HCT116 (cell line): ENCODE data around the gene LIPK.

Source experiments
- CTCF ChIP-seq, 3 experiments: fragments of 200-600 bp in 1 of 3; sonication (generic) in 1 of 3; IDR thresholded peaks in 2 of 3; conservative IDR thresholded peaks in 1 of 3; 2 replicates each; pipeline ENCODE4 v1.5.1; 2012 to 2017; ENCODE audit warnings: low read depth in 2 of 3, low read length in 2 of 3, antibody characterized with exemption in 1 of 3, borderline replicate concordance in 1 of 3, control low read depth in 1 of 3, mild to moderate bottlenecking in 1 of 3, mixed read lengths in 1 of 3, mixed run types in 1 of 3, moderate library complexity in 1 of 3; ENCODE audit not compliant: insufficient read depth in 1 of 3
- EZH2 ChIP-seq: fragments of 200-600 bp; sonication (generic); IDR thresholded peaks from 2 replicates; pipeline ENCODE4 v1.6.1; 2017; ENCODE audit warnings: antibody characterized with exemption, mixed run types
- POLR2A ChIP-seq: IDR thresholded peaks from 2 replicates; pipeline ENCODE4 v1.7.0; 2011; ENCODE audit warnings: borderline replicate concordance; ENCODE audit not compliant: insufficient read depth, insufficient read length; ENCODE audit errors: extremely low read depth
- POLR2AphosphoS5 ChIP-seq: IDR thresholded peaks from 2 replicates; pipeline ENCODE4 v1.6.1; 2011; ENCODE audit warnings: mild to moderate bottlenecking, low read depth, low read length, moderate library complexity
- REST ChIP-seq: IDR thresholded peaks from 2 replicates; pipeline ENCODE4 v1.6.1; 2012; ENCODE audit warnings: low read depth
- TCF7L2 ChIP-seq: IDR thresholded peaks from 2 replicates; pipeline ENCODE4 v1.7.0; 2011; ENCODE audit warnings: borderline replicate concordance, inconsistent platforms; ENCODE audit not compliant: insufficient read depth, insufficient read length; ENCODE audit errors: extremely low read depth
- ZFX ChIP-seq: fragments of 450-650 bp; IDR thresholded peaks from 2 replicates; pipeline ENCODE4 v1.6.1; 2017

- TF ChIP-seq EZH2 (no peak), POLR2AphosphoS5 (no peak), POLR2A (no peak), CTCF (IDR thresholded peaks at IDR 0.05 in 2 of 3, conservative IDR thresholded peaks at IDR 0.05 in 1 of 3; ENCODE audit: borderline replicate concordance in 1 of 3, insufficient read depth in 1 of 3, low read depth in 2 of 3, low read length in 2 of 3) (no peak), TCF7L2 (no peak), ZFX (no peak), REST (no peak)
Measured at GRCh38 chr10:88782222-88782621, 76.2 kb downstream of the LIPK start.
